ENCODE data around the gene FCAR.
"Not testable (repeated sequence)": the region's sequence is repeated elsewhere in the genome, so short reads cannot be mapped to it uniquely, and the experiment has no call there.

GRCh38 chr19:54843171-54843570 lies 30.9 kb upstream of the FCAR start:
- TF ChIP-seq POLR2AphosphoS5 (IDR thresholded peaks at IDR 0.05; ENCODE audit: low read depth, low read length); POLR2A (IDR thresholded peaks at IDR 0.05; ENCODE audit: low read depth, low read length); TAF1 (IDR thresholded peaks at IDR 0.05; ENCODE audit: low read depth, low read length); SPI1 (IDR thresholded peaks at IDR 0.05; ENCODE audit: low read depth, low read length); PAX5 (IDR thresholded peaks at IDR 0.05; ENCODE audit: insufficient read depth, low read length, severe bottlenecking); POU2F2 (IDR thresholded peaks at IDR 0.05; ENCODE audit: low read depth, low read length): not testable (repeated sequence)
